ENCODE measurements around the gene DTL.

- TF ChIP-seq CTCF (IDR thresholded peaks at IDR 0.05) (no peak), POLR2AphosphoS5 (IDR thresholded peaks at IDR 0.05; ENCODE audit: low read depth, low read length) (no peak)
Observed at GRCh38 chr1:212055333-212055732, 19.8 kb downstream of the DTL start.
